Upper lobe of left lung (tissue), 6 donors: ENCODE data around the gene DAW1. TPM values are rescaled to one million over a fixed set of nuclear protein-coding genes. Genes with fewer than 3 reads are reported as not detected.

ENCODE experiments used
- ATAC-seq, 2 donors: fragments of 200-7000 bp; cut with Tn5 transposase; one replicate each; pipeline ENCODE4 v1.9.1; 2022; ENCODE audit warnings: mild to moderate bottlenecking in 2 of 2, moderate library complexity in 2 of 2; ENCODE audit not compliant: low FRiP score in 2 of 2
- DNase-seq, 2 donors: peaks; one replicate each; pipeline ENCODE4 v3.0.0-alpha.2; 2019 to 2020
- H3K27ac ChIP-seq, 4 donors: fragments of 200-600 bp; sonication (generic); one replicate each; pipeline ENCODE4 v1.5.1; 2016 to 2019
- H3K27me3 ChIP-seq, 4 donors: fragments of 200-600 bp; sonication (generic); one replicate each; pipeline ENCODE4 v1.5.1; 2017 to 2019
- H3K36me3 ChIP-seq, 4 donors: fragments of 200-600 bp; sonication (generic); one replicate each; pipeline ENCODE4 v1.5.1; 2016 to 2019
- H3K4me1 ChIP-seq, 4 donors: fragments of 200-600 bp; sonication (generic); one replicate each; pipeline ENCODE4 v1.5.1; 2018 to 2019
- H3K4me3 ChIP-seq, 4 donors: fragments of 200-600 bp; sonication (generic); one replicate each; pipeline ENCODE4 v1.5.1; 2017 to 2019; ENCODE audit warnings: mild to moderate bottlenecking in 2 of 4, moderate library complexity in 1 of 4
- H3K9me3 ChIP-seq, 4 donors: fragments of 200-600 bp; sonication (generic); one replicate each; pipeline ENCODE4 v1.5.1; 2018 to 2019
- CTCF ChIP-seq, 6 experiments: fragments of 450-650 bp in 4 of 6; fragments of 200-600 bp in 2 of 6; sonication (generic) in 2 of 6; IDR thresholded peaks; one replicate each; pipeline ENCODE4 v1.5.1; 2016 to 2019; ENCODE audit warnings: antibody characterized with exemption in 6 of 6
- EP300 ChIP-seq, 4 donors: sonication (generic); formaldehyde crosslinking; IDR thresholded peaks; one replicate each; pipeline ENCODE4 v1.5.1; 2017; ENCODE audit warnings: antibody characterized with exemption in 4 of 4, control low read depth in 2 of 4
- POLR2A ChIP-seq, 4 donors: fragments of 450-650 bp; IDR thresholded peaks; one replicate each; pipeline ENCODE4 v1.5.1; 2016 to 2017; ENCODE audit warnings: antibody characterized with exemption in 4 of 4, mild to moderate bottlenecking in 2 of 4
- POLR2AphosphoS5 ChIP-seq, 2 donors: sonication (generic); formaldehyde crosslinking; IDR thresholded peaks; one replicate each; pipeline ENCODE4 v1.5.1; 2017; ENCODE audit warnings: antibody characterized with exemption in 2 of 2
- WGBS, 2 donors: methylation state at CpG; one replicate each; pipeline ENCODE4 v1.1.5; 2017 to 2018; 5-methylcytosine and 5-hydroxymethylcytosine counted together
- total RNA-seq, 6 donors: library from RNA; depleted of rRNA in 4 of 6; stranded (reverse); fragments of >200 nt in 4 of 6; gene quantifications; one replicate each; pipeline versions ENCODE4 v1.1.0 to v1.2.1, GENCODE V29; 2016 to 2021
- donor health status: DM: no; HTN: no; CAD: no; lungs with moderate emphysema.
- donor health status: DM: no; HTN: yes; CAD: no; lungs with severe emphysema.

Gene DAW1
- total RNA-seq, 6 donors from 2014 or later, result 0.66 to 18.7 (median 4.5) TPM

- TF ChIP-seq CTCF (IDR thresholded peaks at IDR 0.05), result no peak
- TF ChIP-seq POLR2AphosphoS5 (IDR thresholded peaks at IDR 0.05), result no peak
- TF ChIP-seq POLR2A (IDR thresholded peaks at IDR 0.05), result no peak
- TF ChIP-seq EP300 (IDR thresholded peaks at IDR 0.05), result no peak
- DNase-seq (no peak), ATAC-seq (no peak)
- no peak overlapping the region for H3K4me3 ChIP-seq
- H3K27ac ChIP-seq, result no peak overlapping the region
- peaks cover 0 to 11% (median 4%) of the 10 kb centered on the region in 4 donors for H3K4me1 ChIP-seq
- no peaks in the 10 kb centered on the region for H3K36me3 ChIP-seq
- no peaks in the 10 kb centered on the region for H3K9me3 ChIP-seq
- H3K27me3 ChIP-seq, result no peaks in the 10 kb centered on the region
- 85 to 88% methylated on average over 5 to 6 of the region's 6 CpGs for WGBS, 2 donors
Measured at GRCh38 chr2:227860221-227860641, 11.2 kb upstream of the DAW1 start.

GRCh38 chr2:227861011-227861410 lies 10.4 kb upstream of the DAW1 start:
- Histone ChIP-seq H3K9me3 (no peaks in the 10 kb centered on the region), H3K27me3 (no peaks in the 10 kb centered on the region), H3K36me3 (no peaks in the 10 kb centered on the region), H3K4me1 (peaks cover 0 to 11% (median 4%) of the 10 kb centered on the region in 4 donors), H3K27ac (no peak overlapping the region), H3K4me3 (no peak overlapping the region)
- TF ChIP-seq POLR2A (IDR thresholded peaks at IDR 0.05) (no peak), POLR2AphosphoS5 (IDR thresholded peaks at IDR 0.05) (no peak), CTCF (IDR thresholded peaks at IDR 0.05) (no peak), EP300 (IDR thresholded peaks at IDR 0.05) (no peak)
- ATAC-seq (no peak), DNase-seq (no peak)
- 60 to 67% methylated on average over 2 of the region's 2 CpGs for WGBS, 2 donors

DNA sequence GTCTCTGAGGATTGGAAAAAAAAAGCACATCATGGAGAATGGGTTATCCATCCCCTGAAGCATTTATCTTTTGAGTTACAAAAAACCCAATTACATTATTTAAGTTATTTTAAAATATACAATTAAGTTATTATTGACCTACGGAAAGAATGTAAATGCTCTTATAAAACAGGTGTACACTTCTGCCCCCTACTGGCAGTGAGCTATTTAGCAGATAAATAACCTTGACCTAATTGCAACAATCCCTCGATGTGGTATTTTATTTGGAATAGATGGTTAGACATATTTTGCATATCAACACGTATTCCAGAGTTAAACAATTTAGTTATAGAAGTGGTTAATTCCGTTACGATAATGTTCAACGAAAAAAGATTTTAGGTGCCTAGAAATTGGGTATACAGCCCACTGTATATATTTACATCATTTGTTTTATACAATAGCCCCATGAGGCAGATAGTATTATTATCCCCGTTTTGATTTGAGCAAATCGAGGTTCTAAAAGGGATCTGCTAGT lies 9.1 kb upstream of the DAW1 start:
- no peaks in the 10 kb centered on the region for H3K9me3 ChIP-seq
- no peak overlapping the region for H3K27ac ChIP-seq
- TF ChIP-seq CTCF (IDR thresholded peaks at IDR 0.05) (peak; percentile 42 to 70 (median 58)), POLR2A (IDR thresholded peaks at IDR 0.05) (no peak), EP300 (IDR thresholded peaks at IDR 0.05) (no peak), POLR2AphosphoS5 (IDR thresholded peaks at IDR 0.05) (no peak)
- 35 to 41% methylated on average over 8 of the region's 8 CpGs for WGBS, 2 donors
- no peaks in the 10 kb centered on the region for H3K36me3 ChIP-seq
- H3K27me3 ChIP-seq, result no peaks in the 10 kb centered on the region
- peaks cover 0 to 11% (median 4%) of the 10 kb centered on the region in 4 donors for H3K4me1 ChIP-seq
- DNase-seq (peak in 1 of 2 donors; percentile 36), ATAC-seq (no peak)
- H3K4me3 ChIP-seq, result no peak overlapping the region

- peak in 1 of 2 donors; percentile 75 for ATAC-seq
- Histone ChIP-seq H3K4me3 (no peak overlapping the region), H3K4me1 (peaks cover 0 to 11% (median 4%) of the 10 kb centered on the region in 4 donors), H3K27ac (peak overlapping the region in 1 of 4 donors; percentile 53), H3K36me3 (no peaks in the 10 kb centered on the region), H3K27me3 (no peaks in the 10 kb centered on the region), H3K9me3 (no peaks in the 10 kb centered on the region)
- peak; percentile 29 to 44 for DNase-seq
- 69 to 81% methylated on average over 5 to 7 of the region's 7 CpGs for WGBS, 2 donors
- TF ChIP-seq EP300 (IDR thresholded peaks at IDR 0.05) (no peak), POLR2AphosphoS5 (IDR thresholded peaks at IDR 0.05) (peak in 1 of 2 donors; percentile 76), CTCF (IDR thresholded peaks at IDR 0.05) (no peak), POLR2A (IDR thresholded peaks at IDR 0.05) (no peak)
Measured at GRCh38 chr2:227862741-227863588, 8.5 kb upstream of the DAW1 start.
